ENCODE measurements around the gene ZNF629. TPM values are rescaled to one million over a fixed set of nuclear protein-coding genes. Genes with fewer than 3 reads are reported as not detected.
A peak's percentile ranks its signal among the peaks of the same experiment; 100 is the strongest.

ZNF629 gene
- total and polyA plus RNA-seq, 2 of the 4 experiments (the other 2 are of a cell fraction) = 7.3 to 9.1 TPM

DNA sequence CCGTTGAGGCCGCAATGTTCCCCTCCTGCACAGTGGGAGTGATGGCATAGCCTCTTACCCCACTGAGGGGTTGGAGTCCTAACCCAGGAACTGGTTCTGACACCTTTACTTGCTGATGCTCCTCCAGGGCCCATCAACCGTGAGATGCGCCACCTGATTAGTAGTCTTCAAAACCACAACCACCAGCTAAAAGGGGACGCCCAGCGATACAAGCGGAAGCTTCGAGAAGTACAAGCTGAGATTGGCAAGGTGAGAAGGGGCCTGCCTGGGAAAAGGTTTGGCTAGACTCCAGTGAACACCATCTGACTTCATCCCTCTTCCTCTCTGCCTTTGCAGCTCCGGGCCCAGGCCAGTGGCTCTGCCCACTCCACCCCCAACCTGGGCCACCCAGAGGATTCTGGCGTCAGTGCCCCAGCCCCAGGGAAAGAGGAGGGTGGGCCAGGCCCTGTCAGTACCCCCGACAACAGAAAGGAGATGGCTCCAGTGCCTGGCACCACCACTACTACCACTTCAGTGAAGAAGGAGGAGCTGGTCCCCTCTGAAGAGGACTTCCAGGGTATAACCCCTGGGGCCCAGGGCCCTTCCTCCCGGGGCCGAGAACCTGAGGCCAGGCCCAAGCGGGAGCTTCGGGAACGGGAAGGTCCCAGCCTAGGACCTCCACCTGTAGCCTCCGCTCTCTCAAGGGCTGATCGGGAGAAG is 19.1 kb downstream of the ZNF629 start:
- no peak overlapping the region for H2BK15ac ChIP-seq (ENCODE audit: low read depth, low read length)
- no peak for ATAC-seq (ENCODE audit: low read depth)
- no peak for DNase-seq
- H2BK5ac ChIP-seq (ENCODE audit: low read depth, low read length, poor library complexity, severe bottlenecking) = no peak overlapping the region
- H3K4me1 ChIP-seq (ENCODE audit: control insufficient read depth, insufficient read depth, low read length) = peaks cover 5% of the 10 kb centered on the region
- no peaks in the 10 kb centered on the region for H3K27me3 ChIP-seq (ENCODE audit: control insufficient read depth, insufficient read depth, low read length)
- H4K8ac ChIP-seq (ENCODE audit: low read depth in 2 of 2, low read length in 2 of 2) = no peak overlapping the region
- H4K5ac ChIP-seq (ENCODE audit: low read depth, low read length) = no peak overlapping the region
- no peak overlapping the region for H3K4ac ChIP-seq (ENCODE audit: low read depth, low read length)
- no peaks in the 10 kb centered on the region for H3K9me1 ChIP-seq (ENCODE audit: insufficient read depth, low read length)
- H4K91ac ChIP-seq (ENCODE audit: insufficient read depth, low read depth, low read length) = no peak overlapping the region
- ChIA-PET CTCF (no interaction called here), POLR2A (ENCODE audit: unreplicated experiment) (no interaction called here)
- H3K79me1 ChIP-seq (ENCODE audit: low read depth in 1 of 2, low read length in 2 of 2) = peaks cover 17 to 68% of the 10 kb centered on the region in 2 experiments
- H3K4me3 ChIP-seq (ENCODE audit: insufficient read depth, low read depth, low read length) = no peak overlapping the region
- dilution Hi-C loops (cut with HindIII; ENCODE audit: low sequenced_read_pairs, unreplicated experiment) (no loop called here), in situ Hi-C loops (cut with MboI; ENCODE audit: low sequenced_read_pairs) (no loop called here), intact Hi-C loops (cut with micrococcal nuclease) (no loop called here)
- H3K27ac ChIP-seq (ENCODE audit: insufficient read depth, low read length) = no peak overlapping the region
- no peak overlapping the region for H3K56ac ChIP-seq (ENCODE audit: extremely low read depth, insufficient read depth, low read length)
- peaks cover 13% of the 10 kb centered on the region for H4K20me1 ChIP-seq (ENCODE audit: insufficient read depth, low read length)
- 94% methylated on average over 6 of the region's 18 CpGs; no CpG with 5 or more reads in 1 of the 2 experiments for WGBS, 2 experiments (ENCODE audit: extremely low coverage in 2 of 2, insufficient read length in 1 of 2)
- no TSS peak for BruUV-seq (replicated peaks)
- H3K14ac ChIP-seq (replicated peaks; ENCODE audit: low read depth, low read length) = no peak overlapping the region
- H3K4me2 ChIP-seq (ENCODE audit: low read depth, low read length) = no peak overlapping the region
- TF ChIP-seq CHD1 (IDR thresholded peaks at IDR 0.05; ENCODE audit: low read depth, low read length) = no peak
- no peak for TF ChIP-seq SMC3 (IDR thresholded peaks at IDR 0.05; ENCODE audit: low read depth, low read length)
- no peak for TF ChIP-seq FOS (IDR thresholded peaks at IDR 0.05; ENCODE audit: low read depth, low read length)
- TF ChIP-seq, protein P1, sequence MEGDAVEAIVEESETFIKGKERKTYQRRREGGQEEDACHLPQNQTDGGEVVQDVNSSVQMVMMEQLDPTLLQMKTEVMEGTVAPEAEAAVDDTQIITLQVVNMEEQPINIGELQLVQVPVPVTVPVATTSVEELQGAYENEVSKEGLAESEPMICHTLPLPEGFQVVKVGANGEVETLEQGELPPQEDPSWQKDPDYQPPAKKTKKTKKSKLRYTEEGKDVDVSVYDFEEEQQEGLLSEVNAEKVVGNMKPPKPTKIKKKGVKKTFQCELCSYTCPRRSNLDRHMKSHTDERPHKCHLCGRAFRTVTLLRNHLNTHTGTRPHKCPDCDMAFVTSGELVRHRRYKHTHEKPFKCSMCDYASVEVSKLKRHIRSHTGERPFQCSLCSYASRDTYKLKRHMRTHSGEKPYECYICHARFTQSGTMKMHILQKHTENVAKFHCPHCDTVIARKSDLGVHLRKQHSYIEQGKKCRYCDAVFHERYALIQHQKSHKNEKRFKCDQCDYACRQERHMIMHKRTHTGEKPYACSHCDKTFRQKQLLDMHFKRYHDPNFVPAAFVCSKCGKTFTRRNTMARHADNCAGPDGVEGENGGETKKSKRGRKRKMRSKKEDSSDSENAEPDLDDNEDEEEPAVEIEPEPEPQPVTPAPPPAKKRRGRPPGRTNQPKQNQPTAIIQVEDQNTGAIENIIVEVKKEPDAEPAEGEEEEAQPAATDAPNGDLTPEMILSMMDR (conservative IDR thresholded peaks at IDR 0.05; ENCODE audit: low read depth, low read length) = no peak
- no peak for TF ChIP-seq NFE2L2 (IDR thresholded peaks at IDR 0.05; ENCODE audit: low read depth, low read length)
- TF ChIP-seq RCOR1 (IDR thresholded peaks at IDR 0.05; ENCODE audit: insufficient replicate concordance, low read length) = no peak
- no peak for TF ChIP-seq RAD21 (IDR thresholded peaks at IDR 0.05; ENCODE audit: low read length)
- TF ChIP-seq MXI1 (IDR thresholded peaks at IDR 0.05; ENCODE audit: borderline replicate concordance, low read depth, low read length) = no peak
- TF ChIP-seq, protein P2, sequence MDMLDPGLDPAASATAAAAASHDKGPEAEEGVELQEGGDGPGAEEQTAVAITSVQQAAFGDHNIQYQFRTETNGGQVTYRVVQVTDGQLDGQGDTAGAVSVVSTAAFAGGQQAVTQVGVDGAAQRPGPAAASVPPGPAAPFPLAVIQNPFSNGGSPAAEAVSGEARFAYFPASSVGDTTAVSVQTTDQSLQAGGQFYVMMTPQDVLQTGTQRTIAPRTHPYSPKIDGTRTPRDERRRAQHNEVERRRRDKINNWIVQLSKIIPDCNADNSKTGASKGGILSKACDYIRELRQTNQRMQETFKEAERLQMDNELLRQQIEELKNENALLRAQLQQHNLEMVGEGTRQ (IDR thresholded peaks at IDR 0.05; ENCODE audit: low read depth, low read length) = no peak
- TF ChIP-seq MAZ (IDR thresholded peaks at IDR 0.05; ENCODE audit: borderline replicate concordance, low read depth, low read length) = no peak
- no peak for TF ChIP-seq CEBPB (IDR thresholded peaks at IDR 0.05; ENCODE audit: low read depth, low read length)
- TF ChIP-seq BHLHE40 (IDR thresholded peaks at IDR 0.05; ENCODE audit: low read depth, low read length) = no peak
- TF ChIP-seq RFX5 (IDR thresholded peaks at IDR 0.05; ENCODE audit: low read depth, low read length) = no peak
- TF ChIP-seq, protein P3, sequence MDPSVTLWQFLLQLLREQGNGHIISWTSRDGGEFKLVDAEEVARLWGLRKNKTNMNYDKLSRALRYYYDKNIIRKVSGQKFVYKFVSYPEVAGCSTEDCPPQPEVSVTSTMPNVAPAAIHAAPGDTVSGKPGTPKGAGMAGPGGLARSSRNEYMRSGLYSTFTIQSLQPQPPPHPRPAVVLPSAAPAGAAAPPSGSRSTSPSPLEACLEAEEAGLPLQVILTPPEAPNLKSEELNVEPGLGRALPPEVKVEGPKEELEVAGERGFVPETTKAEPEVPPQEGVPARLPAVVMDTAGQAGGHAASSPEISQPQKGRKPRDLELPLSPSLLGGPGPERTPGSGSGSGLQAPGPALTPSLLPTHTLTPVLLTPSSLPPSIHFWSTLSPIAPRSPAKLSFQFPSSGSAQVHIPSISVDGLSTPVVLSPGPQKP (IDR thresholded peaks at IDR 0.05; ENCODE audit: borderline replicate concordance, low read depth, low read length) = no peak
- TF ChIP-seq POLR2A (IDR thresholded peaks at IDR 0.05; ENCODE audit: low read depth, low read length) = no peak
- no peak for TF ChIP-seq MAFK (IDR thresholded peaks at IDR 0.05; ENCODE audit: low read depth, low read length)
- H2BK20ac ChIP-seq (ENCODE audit: low read depth, low read length) = no peak overlapping the region
- no peak overlapping the region for H2AFZ ChIP-seq (replicated peaks; ENCODE audit: low read length, poor library complexity)
- H2BK120ac ChIP-seq (ENCODE audit: low read depth, low read length) = no peak overlapping the region
- no peak overlapping the region for H2AK5ac ChIP-seq (ENCODE audit: low read depth, low read length)
- H3K9ac ChIP-seq (ENCODE audit: low read depth, low read length) = no peak overlapping the region
- no peak overlapping the region for H3K18ac ChIP-seq (ENCODE audit: low read depth, low read length)
- H3K9me3 ChIP-seq (ENCODE audit: control insufficient read depth, insufficient read depth, low read length) = no peaks in the 10 kb centered on the region
- H3K36me3 ChIP-seq (ENCODE audit: control insufficient read depth, insufficient read depth, low read length) = peaks cover 79% of the 10 kb centered on the region
- H3K23ac ChIP-seq (ENCODE audit: low read depth, low read length) = no peak overlapping the region
- peak overlapping the region; percentile 15 for H2AK9ac ChIP-seq (replicated peaks; ENCODE audit: low read depth, low read length, poor library complexity)

Data from IMR-90 (cell line).